ENCODE data around the gene CYP27A1.

GRCh38 chr2:218828477-218828778 lies 46.5 kb downstream of the CYP27A1 start:
- no peak for TF ChIP-seq CTCF (IDR thresholded peaks at IDR 0.05)
- TF ChIP-seq POLR2A (IDR thresholded peaks at IDR 0.05) = no peak
- TF ChIP-seq POLR2AphosphoS5 (IDR thresholded peaks at IDR 0.05) = no peak
